MM.1S (cell line): ENCODE data around the gene TMC6.

ENCODE experiments used
- EZH2 ChIP-seq: fragments of 300-600 bp; sonication (generic); optimal IDR thresholded peaks from 2 replicates; pipeline ENCODE3; 2017; ENCODE audit warnings: low read depth, mild to moderate bottlenecking, antibody characterized with exemption, low read length, mixed read lengths
- EZH2phosphoT487 ChIP-seq: fragments of 300-600 bp; sonication (generic); IDR thresholded peaks from 2 replicates; pipeline ENCODE4 v1.6.1; 2018; ENCODE audit warnings: antibody characterized with exemption, low read length
- TF ChIP-seq, protein P1 (sequence below): fragments of 300-600 bp; sonication (generic); IDR thresholded peaks from 2 replicates; pipeline ENCODE4 v1.5.1; 2016; ENCODE audit warnings: antibody characterized with exemption, low read length, mixed read lengths

DNA sequence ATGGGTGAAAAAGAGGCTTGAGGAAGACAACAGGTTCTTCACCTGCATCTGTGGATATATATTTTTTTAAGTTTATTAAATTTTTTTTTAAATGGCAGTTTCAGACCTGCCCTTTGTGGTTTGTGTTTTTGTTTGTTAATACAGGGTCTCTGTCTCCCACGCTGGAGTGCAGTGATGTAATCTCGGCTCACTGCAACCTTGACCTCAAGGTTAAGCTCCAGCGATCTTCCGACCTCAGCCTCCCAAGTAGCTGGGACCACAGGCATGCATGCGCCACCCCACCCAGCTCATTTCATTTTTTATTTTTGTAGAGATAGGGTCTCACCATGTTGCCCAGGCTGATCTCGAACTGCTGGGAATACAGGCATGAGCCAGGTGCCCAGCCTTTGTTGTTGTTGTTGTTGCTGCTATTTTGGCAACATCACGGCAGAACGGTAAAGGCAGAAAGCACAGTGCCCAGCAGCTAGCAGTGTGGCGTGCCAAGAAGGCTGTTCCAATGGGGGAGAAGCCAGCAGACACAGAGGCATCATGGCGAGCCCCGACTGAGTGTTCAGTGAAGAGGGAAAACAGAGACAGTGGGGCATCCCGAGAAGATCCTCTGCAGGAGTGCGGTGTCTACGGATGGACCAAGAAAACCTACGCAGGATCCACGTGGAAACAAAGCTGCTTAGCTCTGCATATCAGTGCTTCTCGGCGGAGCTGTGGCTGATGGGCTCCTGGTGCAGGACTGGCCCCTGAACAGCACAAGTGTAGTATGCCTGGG is 19.6 kb downstream of the TMC6 start:
- no peak for TF ChIP-seq EZH2phosphoT487
- TF ChIP-seq, protein P1, sequence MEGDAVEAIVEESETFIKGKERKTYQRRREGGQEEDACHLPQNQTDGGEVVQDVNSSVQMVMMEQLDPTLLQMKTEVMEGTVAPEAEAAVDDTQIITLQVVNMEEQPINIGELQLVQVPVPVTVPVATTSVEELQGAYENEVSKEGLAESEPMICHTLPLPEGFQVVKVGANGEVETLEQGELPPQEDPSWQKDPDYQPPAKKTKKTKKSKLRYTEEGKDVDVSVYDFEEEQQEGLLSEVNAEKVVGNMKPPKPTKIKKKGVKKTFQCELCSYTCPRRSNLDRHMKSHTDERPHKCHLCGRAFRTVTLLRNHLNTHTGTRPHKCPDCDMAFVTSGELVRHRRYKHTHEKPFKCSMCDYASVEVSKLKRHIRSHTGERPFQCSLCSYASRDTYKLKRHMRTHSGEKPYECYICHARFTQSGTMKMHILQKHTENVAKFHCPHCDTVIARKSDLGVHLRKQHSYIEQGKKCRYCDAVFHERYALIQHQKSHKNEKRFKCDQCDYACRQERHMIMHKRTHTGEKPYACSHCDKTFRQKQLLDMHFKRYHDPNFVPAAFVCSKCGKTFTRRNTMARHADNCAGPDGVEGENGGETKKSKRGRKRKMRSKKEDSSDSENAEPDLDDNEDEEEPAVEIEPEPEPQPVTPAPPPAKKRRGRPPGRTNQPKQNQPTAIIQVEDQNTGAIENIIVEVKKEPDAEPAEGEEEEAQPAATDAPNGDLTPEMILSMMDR, result no peak
- no peak for TF ChIP-seq EZH2
